HepG2 (cell line): ENCODE measurements around the gene SLC6A17. TPM values are rescaled to one million over a fixed set of nuclear protein-coding genes. Genes with fewer than 3 reads are reported as not detected.
A peak's percentile ranks its signal among the peaks of the same experiment; 100 is the strongest.

Experiments
- ARNT ChIP-seq: fragments of 450-650 bp; IDR thresholded peaks from 2 replicates; pipeline ENCODE4 v1.6.1; 2017
- CEBPB ChIP-seq: IDR thresholded peaks from 2 replicates; pipeline ENCODE4 v1.6.1; 2011; ENCODE audit warnings: low read depth, low read length, improper control_type of control experiment, borderline replicate concordance
- CENPX ChIP-seq: sonication (generic); formaldehyde crosslinking; IDR thresholded peaks from 2 replicates; pipeline ENCODE4 v1.9.0; 2021; ENCODE audit warnings: mild to moderate bottlenecking, missing genetic modification reagents, moderate library complexity
- DR1 ChIP-seq: sonication (generic); formaldehyde crosslinking; IDR thresholded peaks from 2 replicates; pipeline ENCODE4 v1.8.0; 2021; ENCODE audit warnings: mild to moderate bottlenecking, missing genetic modification reagents, inconsistent platforms
- HNRNPK ChIP-seq: fragments of 200-400 bp; formaldehyde crosslinking; IDR thresholded peaks from 2 replicates; pipeline ENCODE4 v1.6.1; 2018; ENCODE audit warnings: low read length, low read depth, moderate library complexity, mild to moderate bottlenecking; ENCODE audit not compliant: poor library complexity, severe bottlenecking
- KDM6A ChIP-seq: IDR thresholded peaks from 2 replicates; pipeline ENCODE4 v1.6.1; 2016; ENCODE audit warnings: low read depth
- NBN ChIP-seq: fragments of 450-650 bp; conservative IDR thresholded peaks from 2 replicates; pipeline ENCODE4 v1.6.1; 2017
- POLR2A ChIP-seq, 2 experiments: IDR thresholded peaks; 2 replicates each; pipeline ENCODE4 v1.6.1; 2011; ENCODE audit warnings: low read depth in 2 of 2, low read length in 2 of 2, mild to moderate bottlenecking in 1 of 2, moderate library complexity in 1 of 2; ENCODE audit not compliant: insufficient read depth in 1 of 2
- PTBP1 ChIP-seq: fragments of 200-400 bp; formaldehyde crosslinking; IDR thresholded peaks from 2 replicates; pipeline ENCODE4 v1.6.1; 2018; ENCODE audit warnings: low read length, low read depth; ENCODE audit not compliant: poor library complexity, severe bottlenecking
- RORA ChIP-seq: sonication (generic); formaldehyde crosslinking; IDR thresholded peaks from 2 replicates; pipeline ENCODE4 v1.5.0; 2020; ENCODE audit warnings: mild to moderate bottlenecking, missing genetic modification reagents, moderate library complexity
- SOX13 ChIP-seq, 3 experiments: fragments of 450-650 bp in 1 of 3; sonication (generic) in 1 of 3; formaldehyde crosslinking in 1 of 3; IDR thresholded peaks in 2 of 3; conservative IDR thresholded peaks in 1 of 3; 2 replicates each; pipeline versions ENCODE4 v1.5.0 to v1.6.1; 2016 to 2020; ENCODE audit warnings: antibody characterized with exemption in 1 of 3, mild to moderate bottlenecking in 1 of 3, missing compliant biosample characterization in 1 of 3, missing genetic modification reagents in 1 of 3, moderate library complexity in 1 of 3
- SUZ12 ChIP-seq: fragments of 150-350 bp; IDR thresholded peaks from 2 replicates; pipeline ENCODE4 v1.6.1; 2014; ENCODE audit warnings: low read depth, low read length
- ZBTB1 ChIP-seq: sonication (generic); formaldehyde crosslinking; IDR thresholded peaks from 2 replicates; pipeline ENCODE4 v1.4.0; 2020; ENCODE audit warnings: missing genetic modification reagents, borderline replicate concordance
- ZKSCAN1 ChIP-seq: fragments of 150-350 bp; IDR thresholded peaks from 2 replicates; pipeline ENCODE4 v1.6.1; 2014; ENCODE audit warnings: low read length
- ZMYM3 ChIP-seq: sonication (generic); formaldehyde crosslinking; IDR thresholded peaks from 2 replicates; pipeline ENCODE4 v1.5.1; 2020; ENCODE audit warnings: mild to moderate bottlenecking, missing genetic modification reagents
- ZNF232 ChIP-seq: sonication (generic); formaldehyde crosslinking; IDR thresholded peaks from 2 replicates; pipeline ENCODE4 v1.4.0; 2020; ENCODE audit warnings: missing genetic modification reagents, borderline replicate concordance
- ZNF3 ChIP-seq: IDR thresholded peaks from 2 replicates; pipeline ENCODE4 v1.7.0; 2017; ENCODE audit warnings: inconsistent platforms
- ZNF557 ChIP-seq: sonication (generic); formaldehyde crosslinking; IDR thresholded peaks from 2 replicates; pipeline ENCODE4 v1.4.0; 2020; ENCODE audit warnings: missing genetic modification reagents
- ZNF775 ChIP-seq: sonication (generic); formaldehyde crosslinking; IDR thresholded peaks from 2 replicates; pipeline ENCODE4 v1.4.0; 2020; ENCODE audit warnings: missing genetic modification reagents, mild to moderate bottlenecking, moderate library complexity, borderline replicate concordance
- polyA plus RNA-seq, 8 experiments: library from polyadenylated mRNA; depleted of rRNA in 3 of 8; stranded (reverse) in 7 of 8; unstranded in 1 of 8; fragments of >200 nt; fragmentation: Illumina TruSeq in 4 of 8; extraction: Trizol in 4 of 8; gene quantifications; 2 replicates each; pipeline versions ENCODE4 v1.2.1 to v1.2.3, GENCODE V29; 2011 to 2016; ENCODE audit warnings: low read depth in 4 of 8, missing spikeins in 1 of 8, mixed read lengths in 1 of 8; ENCODE audit not compliant: insufficient read depth in 1 of 8
- total RNA-seq, 5 experiments: library from RNA; depleted of rRNA; stranded (reverse); fragments of >200 nt; fragmentation: Illumina TruSeq; extraction: Trizol; gene quantifications; 2 replicates each; pipeline ENCODE4 v1.2.3, GENCODE V29; 2016; ENCODE audit warnings: low read depth in 1 of 5
- TF ChIP-seq, protein P1 (sequence below): sonication (generic); formaldehyde crosslinking; IDR thresholded peaks from 2 replicates; pipeline ENCODE4 v1.5.1; 2020; ENCODE audit warnings: missing genetic modification reagents, mild to moderate bottlenecking, borderline replicate concordance
- TF ChIP-seq, protein P2 (sequence below), 2 experiments: sonication (generic) in 1 of 2; formaldehyde crosslinking in 1 of 2; IDR thresholded peaks; 2 replicates each; pipeline versions ENCODE4 v1.5.1 to v1.6.1; 2011 to 2020; ENCODE audit warnings: borderline replicate concordance in 1 of 2, low read depth in 1 of 2, low read length in 1 of 2, mild to moderate bottlenecking in 1 of 2, missing genetic modification reagents in 1 of 2, moderate library complexity in 1 of 2
- TF ChIP-seq, protein P3 (sequence below): sonication (generic); formaldehyde crosslinking; conservative IDR thresholded peaks from 2 replicates; pipeline ENCODE4 v1.8.0; 2022; ENCODE audit warnings: missing genetic modification reagents
- TF ChIP-seq, protein P4 (sequence below): sonication (generic); formaldehyde crosslinking; IDR thresholded peaks from 2 replicates; pipeline ENCODE4 v1.8.0; 2022; ENCODE audit warnings: mild to moderate bottlenecking, missing genetic modification reagents, moderate library complexity

The SLC6A17 gene
- total and polyA plus RNA-seq, 2 of the 13 experiments (the other 11 are each of a cell fraction or from before 2014, with no cell fraction given): not detected

DNA sequence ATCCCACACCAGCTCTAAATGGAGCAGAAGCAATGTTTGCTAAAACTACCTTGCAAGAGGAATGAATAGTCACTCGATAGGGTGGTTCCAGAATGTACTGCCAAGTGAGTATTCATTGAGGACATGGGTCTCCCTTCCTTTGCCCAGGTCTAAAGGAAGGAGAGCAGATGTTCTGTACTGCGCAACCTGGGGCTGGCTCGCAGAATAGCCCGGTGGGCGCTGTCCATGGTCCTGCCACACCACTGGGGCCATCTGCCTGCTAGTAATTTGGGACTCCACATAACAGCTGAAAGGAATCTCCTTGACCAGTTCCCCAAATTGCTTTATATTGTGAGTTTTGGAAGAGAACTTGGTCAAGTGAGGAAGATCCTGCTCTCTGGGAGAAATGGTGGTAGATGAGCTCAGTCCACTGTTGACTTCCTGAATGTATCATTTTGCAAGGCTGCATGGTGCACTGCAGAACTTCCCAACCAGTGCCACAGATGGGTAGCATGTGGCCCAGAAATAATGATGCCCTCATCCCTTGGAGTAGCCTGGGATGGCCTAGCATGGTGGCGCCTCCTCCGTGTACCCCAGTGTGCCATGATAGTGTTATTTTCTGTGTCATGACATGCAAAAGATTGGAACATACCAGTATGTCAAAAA lies 5.7 kb downstream of the SLC6A17 start (continued):
- TF ChIP-seq, protein P1, sequence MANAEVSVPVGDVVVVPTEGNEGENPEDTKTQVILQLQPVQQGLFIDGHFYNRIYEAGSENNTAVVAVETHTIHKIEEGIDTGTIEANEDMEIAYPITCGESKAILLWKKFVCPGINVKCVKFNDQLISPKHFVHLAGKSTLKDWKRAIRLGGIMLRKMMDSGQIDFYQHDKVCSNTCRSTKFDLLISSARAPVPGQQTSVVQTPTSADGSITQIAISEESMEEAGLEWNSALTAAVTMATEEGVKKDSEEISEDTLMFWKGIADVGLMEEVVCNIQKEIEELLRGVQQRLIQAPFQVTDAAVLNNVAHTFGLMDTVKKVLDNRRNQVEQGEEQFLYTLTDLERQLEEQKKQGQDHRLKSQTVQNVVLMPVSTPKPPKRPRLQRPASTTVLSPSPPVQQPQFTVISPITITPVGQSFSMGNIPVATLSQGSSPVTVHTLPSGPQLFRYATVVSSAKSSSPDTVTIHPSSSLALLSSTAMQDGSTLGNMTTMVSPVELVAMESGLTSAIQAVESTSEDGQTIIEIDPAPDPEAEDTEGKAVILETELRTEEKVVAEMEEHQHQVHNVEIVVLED (CRISPR knock-in tag): no peak
- TF ChIP-seq ZNF775 (no peak), POLR2A (IDR thresholded peaks at IDR 0.05; ENCODE audit: insufficient read depth in 1 of 2, low read depth in 2 of 2, low read length in 2 of 2) (no peak), ZMYM3 (CRISPR knock-in tag) (no peak), ZNF557 (no peak), CEBPB (peak; percentile 4; the same call in 1 of the 2 replicates), RORA (no peak), NBN (no peak), PTBP1 (no peak), HNRNPK (no peak), KDM6A (no peak), SUZ12 (no peak), ZNF3 (no peak), CENPX (CRISPR knock-in tag) (no peak), ARNT (no peak), DR1 (CRISPR knock-in tag) (no peak), ZBTB1 (CRISPR knock-in tag) (no peak), ZNF232 (CRISPR knock-in tag) (peak; percentile 92; the same call in 1 of the 2 replicates), SOX13 (IDR thresholded peaks at IDR 0.05) (no peak), SOX13 (CRISPR knock-in tag; conservative IDR thresholded peaks at IDR 0.05 in 1 of 2, IDR thresholded peaks at IDR 0.05 in 1 of 2) (no peak), ZKSCAN1 (no peak)
- TF ChIP-seq, protein P2, sequence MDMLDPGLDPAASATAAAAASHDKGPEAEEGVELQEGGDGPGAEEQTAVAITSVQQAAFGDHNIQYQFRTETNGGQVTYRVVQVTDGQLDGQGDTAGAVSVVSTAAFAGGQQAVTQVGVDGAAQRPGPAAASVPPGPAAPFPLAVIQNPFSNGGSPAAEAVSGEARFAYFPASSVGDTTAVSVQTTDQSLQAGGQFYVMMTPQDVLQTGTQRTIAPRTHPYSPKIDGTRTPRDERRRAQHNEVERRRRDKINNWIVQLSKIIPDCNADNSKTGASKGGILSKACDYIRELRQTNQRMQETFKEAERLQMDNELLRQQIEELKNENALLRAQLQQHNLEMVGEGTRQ (IDR thresholded peaks at IDR 0.05; ENCODE audit: low read depth, low read length): no peak
- TF ChIP-seq, protein P2 (CRISPR knock-in tag; IDR thresholded peaks at IDR 0.05; ENCODE audit: borderline replicate concordance): no peak
- TF ChIP-seq, protein P3, sequence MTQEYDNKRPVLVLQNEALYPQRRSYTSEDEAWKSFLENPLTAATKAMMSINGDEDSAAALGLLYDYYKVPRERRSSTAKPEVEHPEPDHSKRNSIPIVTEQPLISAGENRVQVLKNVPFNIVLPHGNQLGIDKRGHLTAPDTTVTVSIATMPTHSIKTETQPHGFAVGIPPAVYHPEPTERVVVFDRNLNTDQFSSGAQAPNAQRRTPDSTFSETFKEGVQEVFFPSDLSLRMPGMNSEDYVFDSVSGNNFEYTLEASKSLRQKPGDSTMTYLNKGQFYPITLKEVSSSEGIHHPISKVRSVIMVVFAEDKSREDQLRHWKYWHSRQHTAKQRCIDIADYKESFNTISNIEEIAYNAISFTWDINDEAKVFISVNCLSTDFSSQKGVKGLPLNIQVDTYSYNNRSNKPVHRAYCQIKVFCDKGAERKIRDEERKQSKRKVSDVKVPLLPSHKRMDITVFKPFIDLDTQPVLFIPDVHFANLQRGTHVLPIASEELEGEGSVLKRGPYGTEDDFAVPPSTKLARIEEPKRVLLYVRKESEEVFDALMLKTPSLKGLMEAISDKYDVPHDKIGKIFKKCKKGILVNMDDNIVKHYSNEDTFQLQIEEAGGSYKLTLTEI (CRISPR knock-in tag): no peak
- TF ChIP-seq, protein P4, sequence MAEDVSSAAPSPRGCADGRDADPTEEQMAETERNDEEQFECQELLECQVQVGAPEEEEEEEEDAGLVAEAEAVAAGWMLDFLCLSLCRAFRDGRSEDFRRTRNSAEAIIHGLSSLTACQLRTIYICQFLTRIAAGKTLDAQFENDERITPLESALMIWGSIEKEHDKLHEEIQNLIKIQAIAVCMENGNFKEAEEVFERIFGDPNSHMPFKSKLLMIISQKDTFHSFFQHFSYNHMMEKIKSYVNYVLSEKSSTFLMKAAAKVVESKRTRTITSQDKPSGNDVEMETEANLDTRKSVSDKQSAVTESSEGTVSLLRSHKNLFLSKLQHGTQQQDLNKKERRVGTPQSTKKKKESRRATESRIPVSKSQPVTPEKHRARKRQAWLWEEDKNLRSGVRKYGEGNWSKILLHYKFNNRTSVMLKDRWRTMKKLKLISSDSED: no peak
